Measurements from ENCODE around the gene TTPAL.

DNA sequence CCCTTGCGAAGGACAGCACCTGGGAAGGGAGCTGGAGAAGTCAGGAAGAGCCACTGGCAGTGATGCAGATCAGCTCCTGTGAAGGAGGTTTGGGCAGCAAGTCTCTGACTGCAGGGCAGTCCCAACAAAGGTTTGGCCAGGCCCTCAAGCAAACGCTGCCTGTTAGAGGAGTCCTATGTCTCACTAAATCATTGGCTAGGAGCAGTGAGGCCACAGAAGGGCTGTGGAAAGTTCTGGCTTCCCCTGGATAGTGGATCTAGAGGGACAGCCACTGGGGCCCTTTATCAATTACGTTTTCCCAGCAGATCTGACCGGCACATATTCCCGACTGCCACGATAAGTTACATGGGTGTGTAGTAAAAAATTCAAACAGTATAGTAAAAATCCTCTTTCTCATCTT is 2.5 kb downstream of the TTPAL start:
- TF ChIP-seq, protein P1, sequence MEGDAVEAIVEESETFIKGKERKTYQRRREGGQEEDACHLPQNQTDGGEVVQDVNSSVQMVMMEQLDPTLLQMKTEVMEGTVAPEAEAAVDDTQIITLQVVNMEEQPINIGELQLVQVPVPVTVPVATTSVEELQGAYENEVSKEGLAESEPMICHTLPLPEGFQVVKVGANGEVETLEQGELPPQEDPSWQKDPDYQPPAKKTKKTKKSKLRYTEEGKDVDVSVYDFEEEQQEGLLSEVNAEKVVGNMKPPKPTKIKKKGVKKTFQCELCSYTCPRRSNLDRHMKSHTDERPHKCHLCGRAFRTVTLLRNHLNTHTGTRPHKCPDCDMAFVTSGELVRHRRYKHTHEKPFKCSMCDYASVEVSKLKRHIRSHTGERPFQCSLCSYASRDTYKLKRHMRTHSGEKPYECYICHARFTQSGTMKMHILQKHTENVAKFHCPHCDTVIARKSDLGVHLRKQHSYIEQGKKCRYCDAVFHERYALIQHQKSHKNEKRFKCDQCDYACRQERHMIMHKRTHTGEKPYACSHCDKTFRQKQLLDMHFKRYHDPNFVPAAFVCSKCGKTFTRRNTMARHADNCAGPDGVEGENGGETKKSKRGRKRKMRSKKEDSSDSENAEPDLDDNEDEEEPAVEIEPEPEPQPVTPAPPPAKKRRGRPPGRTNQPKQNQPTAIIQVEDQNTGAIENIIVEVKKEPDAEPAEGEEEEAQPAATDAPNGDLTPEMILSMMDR (IDR thresholded peaks at IDR 0.05 in 8 of 11, conservative IDR thresholded peaks at IDR 0.05 in 3 of 11) = no peak
- TF ChIP-seq POLR2AphosphoS5 (IDR thresholded peaks at IDR 0.05) = no peak
- no peak for TF ChIP-seq POLR2A (IDR thresholded peaks at IDR 0.05)

All from spleen (tissue), 7 donors.